ENCODE results near the gene ZSCAN21. TPM values are rescaled to one million over a fixed set of nuclear protein-coding genes. Genes with fewer than 3 reads are reported as not detected.

Gene ZSCAN21
- total RNA-seq, 2 experiments from 2014 or later, result 2.0 to 2.7 TPM

- TF ChIP-seq CTCF (IDR thresholded peaks at IDR 0.05), result no peak
- Mint-ChIP-seq H3K27ac (peak overlapping the region; percentile 68), H3K27me3 (no peaks in the 10 kb centered on the region), H3K36me3 (ENCODE audit: low read depth) (no peaks in the 10 kb centered on the region), H3K4me3 (peak overlapping the region; percentile 81), H3K9me3 (no peaks in the 10 kb centered on the region), H3K4me1 (ENCODE audit: low read depth) (peaks cover 25% of the 10 kb centered on the region)
- peaks cover 16% of the 10 kb centered on the region for H3K4me1 ChIP-seq (ENCODE audit: insufficient read depth, low read length)
- no peaks in the 10 kb centered on the region for H3K27me3 ChIP-seq (ENCODE audit: control insufficient read depth in 1 of 2, insufficient read depth in 2 of 2, low read length in 2 of 2)
- no peak overlapping the region for H3K4me3 ChIP-seq (ENCODE audit: low read length)
- ChIA-PET CTCF (no interaction called here), POLR2A (no interaction called here)
- intact Hi-C loops (cut with DNase I, micrococcal nuclease), result loop anchor here (5.0 to 10.0 kb wide), 5 partner anchors 54 to 137 kb away; partner anchors contain the start of genes TRIM4 (in 2 of the 2) and AZGP1 (in 1 of the 2)
- H3K36me3 ChIP-seq (ENCODE audit: insufficient read depth, low read length), result no peaks in the 10 kb centered on the region
- no peak overlapping the region for H3K27ac ChIP-seq (ENCODE audit: low read depth in 1 of 2, low read length in 2 of 2)
- ATAC-seq (ENCODE audit: poor library complexity), result no peak
- DNase-seq, result no peak
- no peaks in the 10 kb centered on the region for H3K9me3 ChIP-seq (ENCODE audit: control insufficient read depth in 1 of 2, insufficient read depth in 1 of 2, low read length in 2 of 2)
Observed at GRCh38 chr7:100051611-100052010, 2.0 kb downstream of the ZSCAN21 start.

DNA sequence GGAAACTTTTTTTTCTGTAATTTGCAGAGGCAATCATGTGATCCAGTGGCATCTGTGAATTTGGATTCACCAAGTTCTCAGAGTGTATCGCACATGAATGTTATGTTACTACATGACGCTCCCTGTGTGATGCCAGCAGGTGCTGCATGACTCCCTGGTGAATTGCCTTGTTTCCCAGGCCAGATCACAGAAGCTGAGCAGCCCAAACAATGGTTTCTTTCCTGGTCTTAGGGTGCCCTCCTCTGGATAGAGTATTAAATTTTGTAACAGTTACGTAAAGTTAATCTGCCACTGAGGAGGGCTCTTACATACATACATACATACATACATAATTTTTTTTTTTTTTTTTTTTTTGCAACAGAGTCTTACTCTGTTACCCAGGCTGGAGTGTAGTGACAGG is 3.6 kb downstream of the ZSCAN21 start:
- POLR2A ChIA-PET, result no interaction called here
- peak in 5 of 14 experiments; percentile 7 to 71 (median 49) for DNase-seq

DNA sequence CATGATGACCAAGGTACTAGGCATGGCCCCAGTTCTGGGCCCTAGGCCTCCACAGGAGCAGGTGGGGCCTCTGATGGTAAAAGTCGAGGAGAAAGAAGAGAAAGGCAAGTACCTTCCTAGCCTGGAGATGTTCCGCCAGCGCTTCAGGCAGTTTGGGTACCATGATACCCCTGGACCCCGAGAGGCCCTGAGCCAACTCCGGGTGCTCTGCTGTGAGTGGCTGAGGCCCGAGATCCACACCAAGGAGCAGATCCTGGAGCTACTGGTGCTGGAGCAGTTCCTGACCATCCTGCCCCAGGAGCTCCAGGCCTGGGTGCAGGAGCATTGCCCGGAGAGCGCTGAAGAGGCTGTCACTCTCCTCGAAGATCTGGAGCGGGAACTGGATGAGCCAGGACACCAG is 7.4 kb downstream of the ZSCAN21 start:
- DNase-seq (no peak), ATAC-seq (ENCODE audit: poor library complexity) (no peak)
- no peak overlapping the region for H3K4me3 ChIP-seq (ENCODE audit: low read length)
- POLR2A ChIA-PET, result no interaction called here
- Mint-ChIP-seq H3K9me3 (no peaks in the 10 kb centered on the region), H3K4me1 (ENCODE audit: low read depth) (no peaks in the 10 kb centered on the region), H3K27ac (no peak overlapping the region), H3K4me3 (no peak overlapping the region), H3K36me3 (ENCODE audit: low read depth) (peaks cover 32% of the 10 kb centered on the region), H3K27me3 (no peaks in the 10 kb centered on the region)
- H3K4me1 ChIP-seq (ENCODE audit: insufficient read depth, low read length), result no peaks in the 10 kb centered on the region
- H3K9me3 ChIP-seq (ENCODE audit: control insufficient read depth in 1 of 2, insufficient read depth in 1 of 2, low read length in 2 of 2), result no peaks in the 10 kb centered on the region
- intact Hi-C loops (cut with DNase I, micrococcal nuclease), result loop anchor here in 1 of 2 experiments (10.0 kb wide), 2 partner anchors 62 to 142 kb away; partner anchors contain the start of gene TRIM4
- CTCF ChIA-PET, result no interaction called here
- H3K27ac ChIP-seq (ENCODE audit: low read depth in 1 of 2, low read length in 2 of 2), result no peak overlapping the region
- peaks cover 32% of the 10 kb centered on the region for H3K36me3 ChIP-seq (ENCODE audit: insufficient read depth, low read length)
- H3K27me3 ChIP-seq (ENCODE audit: control insufficient read depth in 1 of 2, insufficient read depth in 2 of 2, low read length in 2 of 2), result no peaks in the 10 kb centered on the region
- TF ChIP-seq CTCF (IDR thresholded peaks at IDR 0.05), result no peak

More for the DNA sequence above, 3.6 kb downstream of the ZSCAN21 start:
- Mint-ChIP-seq H3K9me3 (no peaks in the 10 kb centered on the region), H3K27ac (peak overlapping the region; percentile 47), H3K27me3 (no peaks in the 10 kb centered on the region), H3K4me1 (ENCODE audit: low read depth) (peaks cover 25% of the 10 kb centered on the region), H3K36me3 (ENCODE audit: low read depth) (peaks cover 8% of the 10 kb centered on the region), H3K4me3 (peak overlapping the region; percentile 74)
- peak; percentile 44 for ATAC-seq (ENCODE audit: poor library complexity)
- CTCF ChIA-PET, result interaction anchor here (0.8 to 1.3 kb wide), 2 partner anchors 16 to 74 kb away, joined by 3 to 4 read pairs; no protein-coding TSS in a partner anchor
- no peak for TF ChIP-seq CTCF (IDR thresholded peaks at IDR 0.05)
- H3K9me3 ChIP-seq (ENCODE audit: control insufficient read depth in 1 of 2, insufficient read depth in 1 of 2, low read length in 2 of 2), result no peaks in the 10 kb centered on the region
- no peaks in the 10 kb centered on the region for H3K27me3 ChIP-seq (ENCODE audit: control insufficient read depth in 1 of 2, insufficient read depth in 2 of 2, low read length in 2 of 2)
- intact Hi-C loops (cut with DNase I, micrococcal nuclease), result loop anchor here (5.0 to 10.0 kb wide), 5 partner anchors 56 to 138 kb away; partner anchors contain the start of genes TRIM4 (in 2 of the 2) and AZGP1 (in 1 of the 2)
- H3K27ac ChIP-seq (ENCODE audit: low read depth in 1 of 2, low read length in 2 of 2), result no peak overlapping the region
- H3K4me3 ChIP-seq (ENCODE audit: low read length), result no peak overlapping the region
- H3K36me3 ChIP-seq (ENCODE audit: insufficient read depth, low read length), result peaks cover 16% of the 10 kb centered on the region
- peaks cover 16% of the 10 kb centered on the region for H3K4me1 ChIP-seq (ENCODE audit: insufficient read depth, low read length)

All from CD4-positive, alpha-beta T cell (primary cell).